Fibroblast of lung (primary cell): ENCODE results near the gene CRELD1. TPM values are rescaled to one million over a fixed set of nuclear protein-coding genes. Genes with fewer than 3 reads are reported as not detected.

Experiments
- DNase-seq, 2 donors: peaks; one replicate each; pipeline versions ENCODE4 v3.0.0 to v3.0.0-alpha.2; 2010; ENCODE audit warnings: low read depth in 2 of 2
- H2AFZ ChIP-seq: 2 replicates; pipeline ENCODE4 v1.5.1; 2012; ENCODE audit warnings: low read length, control low read depth, inconsistent platforms
- H3K27ac ChIP-seq: 2 replicates; pipeline ENCODE4 v1.5.1; 2011; ENCODE audit warnings: low read length, control low read depth; ENCODE audit not compliant: insufficient read depth
- H3K27me3 ChIP-seq: 2 replicates; pipeline ENCODE4 v1.5.1; 2011; ENCODE audit warnings: mild to moderate bottlenecking, low read length; ENCODE audit not compliant: control insufficient read depth, insufficient read depth
- H3K36me3 ChIP-seq: 2 replicates; pipeline ENCODE4 v1.5.1; 2011; ENCODE audit warnings: low read length; ENCODE audit not compliant: control insufficient read depth, insufficient read depth
- H3K4me1 ChIP-seq: 2 replicates; pipeline ENCODE4 v1.5.1; 2011; ENCODE audit warnings: low read length; ENCODE audit not compliant: control insufficient read depth, insufficient read depth; ENCODE audit errors: extremely low read depth
- H3K4me2 ChIP-seq: 2 replicates; pipeline ENCODE4 v1.5.1; 2011; ENCODE audit warnings: low read length, control low read depth; ENCODE audit not compliant: insufficient read depth; ENCODE audit errors: extremely low read depth
- H3K4me3 ChIP-seq, 4 experiments: fragments of 200-600 bp in 1 of 4; sonication (generic) in 1 of 4; replicated peaks in 1 of 4; 2 replicates each; pipeline ENCODE4 v1.5.1; 2011 to 2016; ENCODE audit warnings: low read length in 4 of 4, low read depth in 3 of 4, mild to moderate bottlenecking in 3 of 4, control low read depth in 2 of 4, inconsistent platforms in 1 of 4, mixed read lengths in 1 of 4; ENCODE audit not compliant: insufficient read depth in 1 of 4; ENCODE audit errors: control extremely low read depth in 1 of 4
- H3K79me2 ChIP-seq: 2 replicates; pipeline ENCODE4 v1.5.1; 2012; ENCODE audit warnings: mild to moderate bottlenecking, low read length, inconsistent platforms; ENCODE audit not compliant: control insufficient read depth, insufficient read depth
- H3K9ac ChIP-seq: 2 replicates; pipeline ENCODE4 v1.5.1; 2011; ENCODE audit warnings: mild to moderate bottlenecking, low read length, control low read depth; ENCODE audit not compliant: insufficient read depth
- H3K9me3 ChIP-seq: 2 replicates; pipeline ENCODE4 v1.5.1; 2012; ENCODE audit warnings: low read depth, low read length; ENCODE audit not compliant: control insufficient read depth, insufficient read depth
- H4K20me1 ChIP-seq: 2 replicates; pipeline ENCODE4 v1.5.1; 2011; ENCODE audit warnings: low read length; ENCODE audit not compliant: control insufficient read depth, insufficient read depth; ENCODE audit errors: extremely low read depth
- EZH2 ChIP-seq: IDR thresholded peaks from 2 replicates; pipeline ENCODE4 v1.5.1; 2012; ENCODE audit warnings: low read length, control low read depth, mild to moderate bottlenecking; ENCODE audit errors: missing control alignments
- polyA plus RNA-seq, 2 donors: library from polyadenylated mRNA; depleted of rRNA in 1 of 2; stranded (reverse) in 1 of 2; unstranded in 1 of 2; fragments of >200 nt; gene quantifications; 2 replicates each; pipeline ENCODE4 v1.2.1, GENCODE V29; 2011 to 2012; ENCODE audit warnings: missing spikeins in 1 of 2
- total RNA-seq: library from RNA; depleted of rRNA; stranded (reverse); fragments of >200 nt; gene quantifications from 2 replicates; pipeline ENCODE4 v1.2.1, GENCODE V29; 2014
- TF ChIP-seq, protein P1 (sequence below), 2 donors: IDR thresholded peaks in 1 of 2; conservative IDR thresholded peaks in 1 of 2; 1 replicate in 1 of 2; 2 replicates in 1 of 2; pipeline ENCODE4 v1.5.1; 2011 to 2012; ENCODE audit warnings: low read length in 2 of 2, control low read depth in 1 of 2, inconsistent platforms in 1 of 2, low read depth in 1 of 2, mild to moderate bottlenecking in 1 of 2

Gene CRELD1
- total and polyA plus RNA-seq, 2 donors (not counting 1 experiment from before 2014, with no cell fraction given), result 23.8 to 50.2 TPM

DNA sequence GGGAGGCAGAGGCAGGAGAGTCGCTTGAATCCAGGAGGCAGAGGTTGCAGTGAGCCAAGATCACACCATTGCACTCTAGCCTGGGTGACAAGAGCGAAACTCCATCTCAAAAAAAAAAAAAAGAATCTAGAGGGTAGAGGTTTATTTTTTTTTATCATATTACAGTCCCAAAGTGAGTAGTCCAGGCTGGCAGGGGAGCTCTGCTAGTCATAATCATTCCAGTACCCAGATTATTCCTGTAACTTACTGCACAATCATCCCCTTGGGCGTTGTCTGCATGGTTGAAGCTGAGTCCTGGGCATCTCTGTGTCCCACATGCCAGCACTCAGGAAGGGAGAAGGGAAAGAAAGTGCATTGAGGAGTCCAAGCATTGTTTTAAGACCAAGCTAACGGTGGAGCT lies 8.5 kb downstream of the CRELD1 start:
- Histone ChIP-seq H4K20me1 (no peaks in the 10 kb centered on the region), H2AFZ (no peak overlapping the region), H3K27ac (no peak overlapping the region), H3K9ac (no peak overlapping the region), H3K4me3 (no peak overlapping the region), H3K27me3 (no peaks in the 10 kb centered on the region), H3K4me1 (no peaks in the 10 kb centered on the region), H3K79me2 (no peaks in the 10 kb centered on the region), H3K9me3 (no peaks in the 10 kb centered on the region), H3K36me3 (peaks cover 7% of the 10 kb centered on the region), H3K4me2 (no peak overlapping the region)
- DNase-seq, result no peak
- TF ChIP-seq, protein P1, sequence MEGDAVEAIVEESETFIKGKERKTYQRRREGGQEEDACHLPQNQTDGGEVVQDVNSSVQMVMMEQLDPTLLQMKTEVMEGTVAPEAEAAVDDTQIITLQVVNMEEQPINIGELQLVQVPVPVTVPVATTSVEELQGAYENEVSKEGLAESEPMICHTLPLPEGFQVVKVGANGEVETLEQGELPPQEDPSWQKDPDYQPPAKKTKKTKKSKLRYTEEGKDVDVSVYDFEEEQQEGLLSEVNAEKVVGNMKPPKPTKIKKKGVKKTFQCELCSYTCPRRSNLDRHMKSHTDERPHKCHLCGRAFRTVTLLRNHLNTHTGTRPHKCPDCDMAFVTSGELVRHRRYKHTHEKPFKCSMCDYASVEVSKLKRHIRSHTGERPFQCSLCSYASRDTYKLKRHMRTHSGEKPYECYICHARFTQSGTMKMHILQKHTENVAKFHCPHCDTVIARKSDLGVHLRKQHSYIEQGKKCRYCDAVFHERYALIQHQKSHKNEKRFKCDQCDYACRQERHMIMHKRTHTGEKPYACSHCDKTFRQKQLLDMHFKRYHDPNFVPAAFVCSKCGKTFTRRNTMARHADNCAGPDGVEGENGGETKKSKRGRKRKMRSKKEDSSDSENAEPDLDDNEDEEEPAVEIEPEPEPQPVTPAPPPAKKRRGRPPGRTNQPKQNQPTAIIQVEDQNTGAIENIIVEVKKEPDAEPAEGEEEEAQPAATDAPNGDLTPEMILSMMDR (conservative IDR thresholded peaks at IDR 0.05 in 1 of 2, IDR thresholded peaks at IDR 0.05 in 1 of 2; ENCODE audit: low read depth in 1 of 2, low read length in 2 of 2), result no peak
- no peak for TF ChIP-seq EZH2

DNA sequence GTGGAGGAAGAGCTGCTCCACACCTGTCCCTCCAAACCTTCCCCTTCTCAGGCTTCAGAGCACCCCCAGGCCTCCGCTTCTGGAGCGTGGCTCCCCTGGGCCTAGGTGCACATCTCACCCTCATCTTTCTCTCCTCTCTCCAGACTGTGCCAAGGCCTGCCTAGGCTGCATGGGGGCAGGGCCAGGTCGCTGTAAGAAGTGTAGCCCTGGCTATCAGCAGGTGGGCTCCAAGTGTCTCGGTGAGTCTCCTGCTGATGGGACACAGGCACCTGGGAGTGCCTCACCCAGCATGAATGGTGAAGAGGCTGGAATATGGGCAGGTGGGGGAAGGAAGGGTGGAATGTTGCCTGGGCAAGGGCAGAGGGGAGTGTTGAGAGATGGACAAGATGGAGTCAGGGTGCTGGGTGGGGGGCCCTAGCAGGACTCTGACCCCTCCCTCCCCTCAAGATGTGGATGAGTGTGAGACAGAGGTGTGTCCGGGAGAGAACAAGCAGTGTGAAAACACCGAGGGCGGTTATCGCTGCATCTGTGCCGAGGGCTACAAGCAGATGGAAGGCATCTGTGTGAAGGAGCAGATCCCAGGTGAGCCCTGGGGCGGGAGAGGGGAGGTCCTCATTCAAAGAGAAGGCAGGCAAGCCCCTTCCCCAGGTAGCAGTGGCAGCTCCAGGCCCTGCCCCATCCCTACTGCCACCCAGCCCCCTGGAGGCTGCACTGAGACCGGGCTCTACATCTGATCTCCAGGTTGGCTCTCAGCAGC lies 9.5 kb downstream of the CRELD1 start:
- Histone ChIP-seq H3K36me3 (peaks cover 6% of the 10 kb centered on the region), H3K27ac (no peak overlapping the region), H2AFZ (no peak overlapping the region), H3K27me3 (no peaks in the 10 kb centered on the region), H3K9me3 (no peaks in the 10 kb centered on the region), H3K79me2 (no peaks in the 10 kb centered on the region), H3K4me1 (peaks cover 4% of the 10 kb centered on the region), H3K4me3 (no peak overlapping the region), H3K9ac (no peak overlapping the region), H4K20me1 (no peaks in the 10 kb centered on the region), H3K4me2 (no peak overlapping the region)
- TF ChIP-seq, protein P1 (conservative IDR thresholded peaks at IDR 0.05 in 1 of 2, IDR thresholded peaks at IDR 0.05 in 1 of 2; ENCODE audit: low read depth in 1 of 2, low read length in 2 of 2), result no peak
- TF ChIP-seq EZH2, result no peak
- no peak for DNase-seq

DNA sequence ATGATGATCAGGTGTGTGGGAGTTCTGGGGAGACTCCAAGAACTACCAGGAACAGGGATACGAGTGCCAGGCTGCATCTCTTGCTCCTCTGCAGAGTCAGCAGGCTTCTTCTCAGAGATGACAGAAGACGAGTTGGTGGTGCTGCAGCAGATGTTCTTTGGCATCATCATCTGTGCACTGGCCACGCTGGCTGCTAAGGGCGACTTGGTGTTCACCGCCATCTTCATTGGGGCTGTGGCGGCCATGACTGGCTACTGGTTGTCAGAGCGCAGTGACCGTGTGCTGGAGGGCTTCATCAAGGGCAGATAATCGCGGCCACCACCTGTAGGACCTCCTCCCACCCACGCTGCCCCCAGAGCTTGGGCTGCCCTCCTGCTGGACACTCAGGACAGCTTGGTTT lies 10.6 kb downstream of the CRELD1 start:
- DNase-seq, result no peak
- peaks cover 5% of the 10 kb centered on the region for H3K36me3 ChIP-seq
- TF ChIP-seq, protein P1 (conservative IDR thresholded peaks at IDR 0.05 in 1 of 2, IDR thresholded peaks at IDR 0.05 in 1 of 2; ENCODE audit: low read depth in 1 of 2, low read length in 2 of 2), result no peak
- TF ChIP-seq EZH2, result no peak
- H3K9ac ChIP-seq, result no peak overlapping the region
- H3K27me3 ChIP-seq, result no peaks in the 10 kb centered on the region
- no peaks in the 10 kb centered on the region for H4K20me1 ChIP-seq
- H3K4me1 ChIP-seq, result peaks cover 4% of the 10 kb centered on the region
- no peak overlapping the region for H3K4me3 ChIP-seq
- H2AFZ ChIP-seq, result no peak overlapping the region
- H3K27ac ChIP-seq, result no peak overlapping the region
- no peak overlapping the region for H3K4me2 ChIP-seq
- H3K9me3 ChIP-seq, result no peaks in the 10 kb centered on the region
- H3K79me2 ChIP-seq, result no peaks in the 10 kb centered on the region
